Measurements from ENCODE around the gene RBPMS2.

The RBPMS2 gene

DNA sequence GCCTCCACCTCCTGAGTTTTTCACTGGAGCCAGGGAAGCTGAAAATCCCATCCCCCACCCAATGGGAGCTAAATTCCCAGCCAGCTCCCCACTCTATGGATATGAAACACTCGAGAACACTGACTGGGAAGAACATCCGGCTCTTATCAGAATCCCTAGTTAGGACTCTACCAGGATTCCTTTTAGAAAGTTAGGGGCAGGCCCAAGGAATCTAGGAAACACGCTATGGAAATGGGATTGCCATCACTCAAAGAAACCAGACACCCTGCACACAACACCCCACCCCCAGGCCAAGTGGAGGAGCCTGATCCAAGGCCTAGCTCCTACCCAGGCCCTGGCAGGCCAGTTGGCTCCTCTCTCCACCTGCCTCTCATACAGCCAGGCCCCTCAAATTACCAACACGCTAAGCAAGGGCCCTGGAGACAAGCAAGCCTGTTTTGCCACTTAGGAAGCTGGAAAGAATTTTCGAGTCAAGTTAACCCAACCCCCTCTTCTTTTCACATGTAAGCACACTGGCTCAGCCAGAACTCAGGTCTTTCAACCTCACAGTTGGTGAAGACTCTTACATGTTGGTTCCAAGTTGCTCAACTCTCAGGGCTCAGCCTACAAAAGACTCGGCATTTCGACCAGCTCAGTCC, 75.5 kb downstream of the RBPMS2 start:
- Histone ChIP-seq H3K4me1 (ENCODE audit: control insufficient read depth in 2 of 2, insufficient read depth in 1 of 2, low read depth in 1 of 2, low read length in 2 of 2) (peaks cover 23 to 34% of the 10 kb centered on the region in 2 donors), H4K91ac (ENCODE audit: low read depth, low read length, poor library complexity) (no peak overlapping the region), H2AK5ac (ENCODE audit: low read depth, low read length) (peak overlapping the region; percentile 21), H3K9ac (ENCODE audit: low read depth, low read length, poor library complexity) (peak overlapping the region; percentile 15), H4K8ac (ENCODE audit: low read depth, low read length) (no peak overlapping the region), H3K36me3 (replicated peaks in 1 of 2; ENCODE audit: control insufficient read depth in 2 of 2, insufficient read depth in 2 of 2, low read length in 2 of 2) (peaks cover 2 to 44% of the 10 kb centered on the region in 2 donors), H2BK15ac (ENCODE audit: low read length) (peak overlapping the region; percentile 20), H3K27ac (replicated peaks; ENCODE audit: low read length) (peak overlapping the region; percentile 91), H2BK5ac (ENCODE audit: low read length) (peak overlapping the region; percentile 76), H3K4ac (ENCODE audit: low read length) (no peak overlapping the region), H2BK120ac (ENCODE audit: low read depth, low read length) (no peak overlapping the region), H3K79me1 (ENCODE audit: low read depth, low read length) (peaks cover 3% of the 10 kb centered on the region), H2BK12ac (ENCODE audit: low read length) (no peak overlapping the region), H3K4me2 (ENCODE audit: insufficient read depth, low read length, poor library complexity, severe bottlenecking) (peak overlapping the region; percentile 94), H3K4me3 (ENCODE audit: low read length in 2 of 2) (peak overlapping the region; percentile 22 to 73), H3K14ac (ENCODE audit: low read length) (no peak overlapping the region), H3K23ac (ENCODE audit: low read depth, low read length, poor library complexity) (no peak overlapping the region), H3K9me3 (replicated peaks in 1 of 2; ENCODE audit: control insufficient read depth in 2 of 2, insufficient read depth in 1 of 2, low read depth in 1 of 2, low read length in 2 of 2) (no peaks in the 10 kb centered on the region), H3K18ac (ENCODE audit: low read length) (peak overlapping the region; percentile 57), H2AFZ (ENCODE audit: low read length) (no peak overlapping the region), H3K27me3 (ENCODE audit: control insufficient read depth in 3 of 3, insufficient read depth in 3 of 3, low read depth in 1 of 3, low read length in 3 of 3) (no peaks in the 10 kb centered on the region)
- no CpG with 5 or more reads among the region's 7 CpGs for WGBS, 2 donors (ENCODE audit: extremely low coverage in 2 of 2, insufficient read length in 2 of 2, insufficient replicate concordance in 1 of 2)
- no peak for DNase-seq (ENCODE audit: low spot score)

DNA sequence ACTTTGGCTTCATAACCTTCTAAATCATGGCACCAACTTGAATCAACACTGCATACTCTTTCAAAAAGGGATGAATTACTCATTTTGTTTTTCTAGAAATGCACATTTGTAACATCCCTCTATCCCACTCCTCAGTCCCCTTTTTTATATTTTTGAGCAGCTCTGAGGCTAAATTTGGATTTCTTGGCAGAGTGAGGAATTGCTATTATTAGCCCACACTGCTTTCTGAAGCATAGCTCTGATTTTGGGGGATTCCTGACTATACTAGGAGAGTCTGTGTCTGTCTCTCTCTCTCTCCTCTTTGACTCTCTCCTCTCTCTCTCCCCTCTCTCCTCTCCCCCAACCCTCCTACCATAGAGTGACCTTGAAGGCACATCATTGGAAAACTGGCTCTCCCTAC, 76.6 kb downstream of the RBPMS2 start:
- Histone ChIP-seq H2BK12ac (ENCODE audit: low read length) (no peak overlapping the region), H4K91ac (ENCODE audit: low read depth, low read length, poor library complexity) (no peak overlapping the region), H3K4ac (ENCODE audit: low read length) (no peak overlapping the region), H3K27ac (replicated peaks; ENCODE audit: low read length) (no peak overlapping the region), H3K23ac (ENCODE audit: low read depth, low read length, poor library complexity) (no peak overlapping the region), H3K9ac (ENCODE audit: low read depth, low read length, poor library complexity) (no peak overlapping the region), H3K79me1 (ENCODE audit: low read depth, low read length) (peaks cover 3% of the 10 kb centered on the region), H3K4me1 (ENCODE audit: control insufficient read depth in 2 of 2, insufficient read depth in 1 of 2, low read depth in 1 of 2, low read length in 2 of 2) (peaks cover 23 to 34% of the 10 kb centered on the region in 2 donors), H3K18ac (ENCODE audit: low read length) (no peak overlapping the region), H4K8ac (ENCODE audit: low read depth, low read length) (no peak overlapping the region), H3K4me3 (ENCODE audit: low read length in 2 of 2) (no peak overlapping the region), H2AFZ (ENCODE audit: low read length) (no peak overlapping the region), H2BK5ac (ENCODE audit: low read length) (no peak overlapping the region), H2BK120ac (ENCODE audit: low read depth, low read length) (no peak overlapping the region), H3K4me2 (ENCODE audit: insufficient read depth, low read length, poor library complexity, severe bottlenecking) (no peak overlapping the region), H2BK15ac (ENCODE audit: low read length) (no peak overlapping the region), H3K27me3 (ENCODE audit: control insufficient read depth in 3 of 3, insufficient read depth in 3 of 3, low read depth in 1 of 3, low read length in 3 of 3) (no peaks in the 10 kb centered on the region), H2AK5ac (ENCODE audit: low read depth, low read length) (no peak overlapping the region), H3K14ac (ENCODE audit: low read length) (no peak overlapping the region), H3K36me3 (replicated peaks in 1 of 2; ENCODE audit: control insufficient read depth in 2 of 2, insufficient read depth in 2 of 2, low read length in 2 of 2) (peaks cover 2 to 54% of the 10 kb centered on the region in 2 donors), H3K9me3 (replicated peaks in 1 of 2; ENCODE audit: control insufficient read depth in 2 of 2, insufficient read depth in 1 of 2, low read depth in 1 of 2, low read length in 2 of 2) (no peaks in the 10 kb centered on the region)
- no peak for DNase-seq (ENCODE audit: low spot score)

DNA sequence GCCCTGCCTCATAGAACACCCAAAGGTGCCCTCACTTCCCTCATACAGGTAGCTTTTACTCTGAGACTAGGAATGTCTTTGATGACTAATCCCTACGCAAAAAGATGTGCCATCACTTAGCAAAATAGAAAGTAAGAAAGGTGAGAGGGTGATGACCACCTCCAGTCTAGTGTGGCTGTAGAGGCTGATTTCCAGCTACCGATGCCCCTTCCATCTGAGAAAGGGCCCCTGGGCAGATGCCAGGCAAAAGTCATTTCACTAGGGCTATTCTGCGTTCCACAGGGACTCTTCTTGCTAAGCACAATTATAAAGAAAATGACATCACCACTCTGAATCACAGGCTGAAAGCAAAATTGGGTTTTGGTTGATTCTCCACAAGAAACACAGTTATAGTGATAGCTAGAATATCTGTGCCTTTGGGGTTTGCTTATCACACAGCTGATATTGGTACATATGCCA, 77.4 kb downstream of the RBPMS2 start:
- Histone ChIP-seq H2BK12ac (ENCODE audit: low read length) (no peak overlapping the region), H3K79me1 (ENCODE audit: low read depth, low read length) (peaks cover 6% of the 10 kb centered on the region), H2AK5ac (ENCODE audit: low read depth, low read length) (no peak overlapping the region), H2BK15ac (ENCODE audit: low read length) (no peak overlapping the region), H3K14ac (ENCODE audit: low read length) (no peak overlapping the region), H3K4me2 (ENCODE audit: insufficient read depth, low read length, poor library complexity, severe bottlenecking) (no peak overlapping the region), H3K23ac (ENCODE audit: low read depth, low read length, poor library complexity) (no peak overlapping the region), H4K91ac (ENCODE audit: low read depth, low read length, poor library complexity) (no peak overlapping the region), H3K27ac (replicated peaks; ENCODE audit: low read length) (no peak overlapping the region), H2BK5ac (ENCODE audit: low read length) (no peak overlapping the region), H2BK120ac (ENCODE audit: low read depth, low read length) (no peak overlapping the region), H3K4me1 (ENCODE audit: control insufficient read depth in 2 of 2, insufficient read depth in 1 of 2, low read depth in 1 of 2, low read length in 2 of 2) (peaks cover 18 to 30% of the 10 kb centered on the region in 2 donors), H3K9me3 (replicated peaks in 1 of 2; ENCODE audit: control insufficient read depth in 2 of 2, insufficient read depth in 1 of 2, low read depth in 1 of 2, low read length in 2 of 2) (no peaks in the 10 kb centered on the region), H4K8ac (ENCODE audit: low read depth, low read length) (no peak overlapping the region), H3K4ac (ENCODE audit: low read length) (no peak overlapping the region), H3K18ac (ENCODE audit: low read length) (no peak overlapping the region), H3K9ac (ENCODE audit: low read depth, low read length, poor library complexity) (no peak overlapping the region), H3K36me3 (replicated peaks in 1 of 2; ENCODE audit: control insufficient read depth in 2 of 2, insufficient read depth in 2 of 2, low read length in 2 of 2) (peaks cover 4 to 63% of the 10 kb centered on the region in 2 donors), H3K4me3 (ENCODE audit: low read length in 2 of 2) (no peak overlapping the region), H3K27me3 (ENCODE audit: control insufficient read depth in 3 of 3, insufficient read depth in 3 of 3, low read depth in 1 of 3, low read length in 3 of 3) (no peaks in the 10 kb centered on the region), H2AFZ (ENCODE audit: low read length) (no peak overlapping the region)
- DNase-seq (ENCODE audit: low spot score): no peak
- WGBS, 2 donors (ENCODE audit: extremely low coverage in 2 of 2, insufficient read length in 2 of 2, insufficient replicate concordance in 1 of 2): no CpG with 5 or more reads among the region's 3 CpGs

DNA sequence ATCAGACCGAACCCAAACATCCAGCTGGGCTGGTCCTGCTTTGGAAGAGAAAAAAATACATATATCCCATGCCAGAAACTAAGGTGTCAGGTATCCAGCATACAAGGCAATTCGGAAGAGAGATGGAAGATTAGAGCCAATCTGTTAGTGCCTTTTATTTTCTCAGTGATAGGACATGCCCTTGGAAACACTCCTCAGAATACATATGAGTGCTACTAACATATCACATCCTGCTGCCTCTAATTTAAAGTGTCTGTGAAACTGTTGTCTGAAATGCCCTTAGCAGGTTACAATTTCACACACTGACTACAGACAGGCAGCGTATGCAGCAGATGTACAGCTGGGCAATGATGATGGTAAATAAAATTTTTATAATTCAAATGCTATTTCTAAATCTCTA, 78.9 kb downstream of the RBPMS2 start:
- H4K91ac ChIP-seq (ENCODE audit: low read depth, low read length, poor library complexity): no peak overlapping the region
- H3K36me3 ChIP-seq (replicated peaks in 1 of 2; ENCODE audit: control insufficient read depth in 2 of 2, insufficient read depth in 2 of 2, low read length in 2 of 2): peaks cover 11 to 77% of the 10 kb centered on the region in 2 donors
- no peak overlapping the region for H2AFZ ChIP-seq (ENCODE audit: low read length)
- no peak overlapping the region for H2BK5ac ChIP-seq (ENCODE audit: low read length)
- DNase-seq (ENCODE audit: low spot score): no peak
- no peak overlapping the region for H3K9ac ChIP-seq (ENCODE audit: low read depth, low read length, poor library complexity)
- H3K27ac ChIP-seq (replicated peaks; ENCODE audit: low read length): no peak overlapping the region
- peaks cover 18 to 23% of the 10 kb centered on the region in 2 donors for H3K4me1 ChIP-seq (ENCODE audit: control insufficient read depth in 2 of 2, insufficient read depth in 1 of 2, low read depth in 1 of 2, low read length in 2 of 2)
- H2AK5ac ChIP-seq (ENCODE audit: low read depth, low read length): no peak overlapping the region
- H3K4me2 ChIP-seq (ENCODE audit: insufficient read depth, low read length, poor library complexity, severe bottlenecking): no peak overlapping the region
- no peak overlapping the region for H4K8ac ChIP-seq (ENCODE audit: low read depth, low read length)
- H3K14ac ChIP-seq (ENCODE audit: low read length): no peak overlapping the region
- H2BK15ac ChIP-seq (ENCODE audit: low read length): no peak overlapping the region
- no peak overlapping the region for H3K18ac ChIP-seq (ENCODE audit: low read length)
- no peak overlapping the region for H2BK120ac ChIP-seq (ENCODE audit: low read depth, low read length)
- H3K9me3 ChIP-seq (replicated peaks in 1 of 2; ENCODE audit: control insufficient read depth in 2 of 2, insufficient read depth in 1 of 2, low read depth in 1 of 2, low read length in 2 of 2): no peaks in the 10 kb centered on the region
- peaks cover 6% of the 10 kb centered on the region for H3K79me1 ChIP-seq (ENCODE audit: low read depth, low read length)
- H3K4me3 ChIP-seq (ENCODE audit: low read length in 2 of 2): no peak overlapping the region
- H3K23ac ChIP-seq (ENCODE audit: low read depth, low read length, poor library complexity): no peak overlapping the region
- H3K4ac ChIP-seq (ENCODE audit: low read length): no peak overlapping the region
- no peak overlapping the region for H2BK12ac ChIP-seq (ENCODE audit: low read length)
- no peaks in the 10 kb centered on the region for H3K27me3 ChIP-seq (ENCODE audit: control insufficient read depth in 3 of 3, insufficient read depth in 3 of 3, low read depth in 1 of 3, low read length in 3 of 3)
- no CpG with 5 or more reads among the region's 3 CpGs for WGBS, 2 donors (ENCODE audit: extremely low coverage in 2 of 2, insufficient read length in 2 of 2, insufficient replicate concordance in 1 of 2)

All from neuronal stem cell (in vitro differentiated cells).